A549 (cell line): ENCODE measurements around the gene MYO18B.

Source experiments
- BHLHE40 ChIP-seq: IDR thresholded peaks from 2 replicates; pipeline ENCODE4 v1.6.1; 2012; ENCODE audit warnings: low read depth, low read length, inconsistent platforms
- CTCF ChIP-seq: fragments of >200 bp; sonication (Bioruptor Twin); formaldehyde crosslinking; IDR thresholded peaks from 3 replicates; pipeline ENCODE4 v1.5.1; 2016
- MAX ChIP-seq: IDR thresholded peaks from 2 replicates; pipeline ENCODE4 v1.6.1; 2012
- POLR2A ChIP-seq: IDR thresholded peaks from 2 replicates; pipeline ENCODE4 v1.6.1; 2012; ENCODE audit warnings: mild to moderate bottlenecking, low read length
- RAD21 ChIP-seq, 2 experiments: fragments of >200 bp in 1 of 2; sonication (Bioruptor Twin) in 1 of 2; formaldehyde crosslinking in 1 of 2; IDR thresholded peaks in 1 of 2; conservative IDR thresholded peaks in 1 of 2; 2 replicates in 1 of 2; 3 replicates in 1 of 2; pipeline ENCODE4 v1.6.1; 2012 to 2018; ENCODE audit warnings: inconsistent platforms in 1 of 2
- RFX5 ChIP-seq: fragments of 450-650 bp; IDR thresholded peaks from 2 replicates; pipeline ENCODE4 v1.7.1; 2014; ENCODE audit warnings: antibody characterized with exemption, mild to moderate bottlenecking, moderate library complexity

- TF ChIP-seq POLR2A (no peak), RFX5 (no peak), CTCF (no peak), MAX (no peak), BHLHE40 (no peak), RAD21 (conservative IDR thresholded peaks at IDR 0.05 in 1 of 2, IDR thresholded peaks at IDR 0.05 in 1 of 2) (no peak)
These were observed 177.5 kb downstream of the MYO18B start for GRCh38 chr22:25919452-25919851.
